ENCODE results near the gene SPTB. TPM values are rescaled to one million over a fixed set of nuclear protein-coding genes. Genes with fewer than 3 reads are reported as not detected.

Gene SPTB
- total RNA-seq: 1 to 10 TPM in 4 of 8 experiments, under 1 TPM in 4; 0.25 to 9.4 (median 0.84) TPM

DNA sequence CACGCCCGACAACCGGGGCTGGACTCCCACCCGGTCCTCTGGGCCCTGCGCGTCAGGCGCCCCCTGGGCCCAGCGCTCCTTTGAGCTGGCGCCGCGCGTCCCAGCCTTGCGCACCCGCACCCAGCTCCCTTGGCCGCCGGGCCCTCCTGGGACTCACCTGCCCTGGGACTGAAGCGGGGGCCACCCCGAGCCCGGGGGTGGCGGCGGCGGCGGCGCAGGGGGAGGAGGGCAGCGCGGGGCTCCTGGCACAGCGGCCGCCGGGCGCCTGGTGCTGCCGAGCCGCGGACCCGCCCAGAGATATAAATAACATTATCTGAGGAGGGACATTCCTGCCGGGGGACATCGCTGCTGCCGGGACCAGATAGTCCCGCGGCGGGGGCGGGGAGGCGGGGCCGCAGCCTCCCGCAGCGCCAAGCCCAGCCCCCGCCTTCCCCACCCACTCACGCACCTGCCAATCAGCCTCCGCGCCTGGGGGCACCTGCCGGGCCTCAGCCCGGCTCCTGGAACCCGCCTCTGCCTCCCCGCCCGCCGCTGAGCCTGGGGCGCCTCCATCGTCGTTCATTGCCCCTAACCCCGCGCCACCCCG is at the start of gene SPTB:
Gene SPTB (minus strand): TSS at position 273 of the 586 bp plus-strand sequence. CDS start 56,813 bp downstream, outside the sequence.
- peak; percentile 47 to 89 (median 82) for ATAC-seq (replicated peaks in 6 of 8)
- H3K27ac ChIP-seq: no peak within 1 kb of the TSS
- no CpG with 5 or more reads among the region's 61 CpGs for WGBS, 10 experiments
- peaks cover 0 to 7% of the 10 kb centered on the region in 2 donors for H3K4me1 ChIP-seq (replicated peaks in 1 of 2)
- in situ Hi-C loops (cut with MboI; ENCODE audit: low pct_unique_long_range_greater_than_20kb in 2 of 9, low sequenced_read_pairs in 9 of 9, unreplicated experiment in 9 of 9): loop anchor here in 2 of 9 experiments (25.0 kb wide), 3 partner anchors 192 to 342 kb away; partner anchors contain the start of genes HSPA2 (in 1 of the 2) and PPP1R36 (in 1 of the 2)
- H3K4me3 ChIP-seq: peak within 1 kb of the TSS; percentile 32 to 60 (median 54)

DNA sequence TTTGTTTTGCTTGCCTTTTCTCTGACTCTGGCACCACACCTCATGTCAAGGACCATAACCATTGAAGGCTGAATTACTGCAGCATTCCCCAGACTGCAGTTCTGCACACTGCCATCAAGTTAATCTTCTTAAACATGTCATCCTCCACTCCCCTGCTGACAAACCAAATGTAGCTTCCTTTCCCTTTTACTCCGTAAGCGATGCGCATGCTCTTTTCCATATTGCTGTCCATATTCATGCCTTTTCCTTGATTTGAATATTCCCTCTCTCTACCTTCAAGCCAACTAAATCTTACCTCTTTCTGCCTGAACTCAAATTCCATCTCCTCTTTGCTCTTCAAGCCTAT is 49.3 kb upstream of the SPTB start:
- peak in 4 of 8 experiments; percentile 39 to 91 (median 82) for ATAC-seq (replicated peaks in 6 of 8)
- Histone ChIP-seq H3K27ac (no peak overlapping the region), H3K4me3 (no peak overlapping the region), H3K4me1 (replicated peaks in 1 of 2) (no peaks in the 10 kb centered on the region)
- 8 to 100% (median 74%) methylated on average over 3 of the region's 3 CpGs; no CpG with 5 or more reads in 1 of the 10 experiments for WGBS, 10 experiments
- in situ Hi-C loops (cut with MboI; ENCODE audit: low pct_unique_long_range_greater_than_20kb in 2 of 9, low sequenced_read_pairs in 9 of 9, unreplicated experiment in 9 of 9): no loop called here

- no peak for ATAC-seq (replicated peaks in 6 of 8)
- WGBS, 10 experiments: 78 to 98% (median 87%) methylated on average over 1 to 7 of the region's 7 CpGs
- Histone ChIP-seq H3K27ac (no peak overlapping the region), H3K4me3 (no peak overlapping the region), H3K4me1 (replicated peaks in 1 of 2) (no peaks in the 10 kb centered on the region)
- in situ Hi-C loops (cut with MboI; ENCODE audit: low pct_unique_long_range_greater_than_20kb in 2 of 9, low sequenced_read_pairs in 9 of 9, unreplicated experiment in 9 of 9): no loop called here
These were observed 48.7 kb upstream of the SPTB start for GRCh38 chr14:64928239-64929013.

DNA sequence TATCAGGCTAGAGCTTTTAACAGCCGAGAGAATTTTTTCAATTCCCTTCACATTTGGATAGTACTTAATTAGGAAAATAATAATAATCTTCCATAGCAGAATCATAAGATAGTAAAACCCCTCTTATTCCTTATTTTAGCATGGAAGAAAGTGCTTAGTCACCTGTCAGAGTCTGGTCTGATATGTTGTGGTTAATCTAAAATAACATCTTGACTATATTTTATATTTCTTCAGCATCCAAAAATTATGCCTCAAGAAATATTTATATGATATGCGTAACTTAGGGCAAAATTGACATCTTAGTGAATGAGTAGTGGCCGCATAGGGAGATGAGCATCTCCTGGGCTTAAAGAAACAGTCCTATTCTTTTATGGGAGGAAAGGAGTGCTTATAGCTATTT is 47.3 kb upstream of the SPTB start:
- H3K27ac ChIP-seq: no peak overlapping the region
- H3K4me1 ChIP-seq (replicated peaks in 1 of 2): no peaks in the 10 kb centered on the region
- no peak overlapping the region for H3K4me3 ChIP-seq
- in situ Hi-C loops (cut with MboI; ENCODE audit: low pct_unique_long_range_greater_than_20kb in 2 of 9, low sequenced_read_pairs in 9 of 9, unreplicated experiment in 9 of 9): no loop called here
- WGBS, 10 experiments: 60 to 100% (median 88%) methylated on average over 1 to 3 of the region's 3 CpGs
- ATAC-seq (replicated peaks in 6 of 8): no peak

- Histone ChIP-seq H3K4me3 (no peak overlapping the region), H3K4me1 (replicated peaks in 1 of 2) (no peaks in the 10 kb centered on the region), H3K27ac (no peak overlapping the region)
- in situ Hi-C loops (cut with MboI; ENCODE audit: low pct_unique_long_range_greater_than_20kb in 2 of 9, low sequenced_read_pairs in 9 of 9, unreplicated experiment in 9 of 9): no loop called here
- no peak for ATAC-seq (replicated peaks in 6 of 8)
- WGBS, 10 experiments: 55 to 100% (median 89%) methylated on average over 1 to 4 of the region's 4 CpGs; no CpG with 5 or more reads in 1 of the 10 experiments
These were observed 46.8 kb upstream of the SPTB start for GRCh38 chr14:64926398-64926995.

- WGBS, 10 experiments: 71 to 100% (median 98%) methylated on average over 1 to 3 of the region's 3 CpGs; no CpG with 5 or more reads in 2 of the 10 experiments
- no peak for ATAC-seq (replicated peaks in 6 of 8)
- in situ Hi-C loops (cut with MboI; ENCODE audit: low pct_unique_long_range_greater_than_20kb in 2 of 9, low sequenced_read_pairs in 9 of 9, unreplicated experiment in 9 of 9): no loop called here
- H3K27ac ChIP-seq: no peak overlapping the region
- H3K4me3 ChIP-seq: no peak overlapping the region
- no peaks in the 10 kb centered on the region for H3K4me1 ChIP-seq (replicated peaks in 1 of 2)
These were observed 43.3 kb upstream of the SPTB start for GRCh38 chr14:64923015-64923414.

- ATAC-seq (replicated peaks in 6 of 8): no peak
- Histone ChIP-seq H3K4me3 (no peak overlapping the region), H3K4me1 (replicated peaks in 1 of 2) (peaks cover 0 to 3% of the 10 kb centered on the region in 2 donors), H3K27ac (no peak overlapping the region)
- WGBS, 10 experiments: 25 to 100% (median 80%) methylated on average over 1 to 2 of the region's 2 CpGs; no CpG with 5 or more reads in 1 of the 10 experiments
- in situ Hi-C loops (cut with MboI; ENCODE audit: low pct_unique_long_range_greater_than_20kb in 2 of 9, low sequenced_read_pairs in 9 of 9, unreplicated experiment in 9 of 9): no loop called here
These were observed 40.8 kb upstream of the SPTB start for GRCh38 chr14:64920465-64920864.

DNA sequence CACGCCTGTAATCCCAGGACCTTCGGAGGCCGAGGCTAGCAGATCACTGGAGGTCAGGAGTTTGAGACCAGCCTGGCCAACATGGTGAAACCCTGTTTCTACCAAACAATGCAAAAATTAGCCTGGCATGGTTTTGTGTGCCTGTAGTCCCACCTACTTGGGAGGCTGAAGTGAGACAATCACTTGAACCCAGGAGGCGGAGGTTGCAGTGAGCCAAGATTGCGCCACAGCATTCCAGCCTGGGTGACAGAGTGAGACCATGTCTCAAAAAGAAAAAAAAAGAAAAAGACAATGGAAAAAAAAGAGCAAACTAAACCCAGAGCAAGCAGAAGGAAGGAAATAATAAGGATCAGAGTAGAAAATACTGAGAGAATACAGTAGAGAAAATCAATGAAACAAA is 39.9 kb upstream of the SPTB start:
- H3K27ac ChIP-seq: no peak overlapping the region
- 79 to 97% (median 92%) methylated on average over 2 to 5 of the region's 5 CpGs for WGBS, 10 experiments
- no peak for ATAC-seq (replicated peaks in 6 of 8)
- H3K4me3 ChIP-seq: no peak overlapping the region
- in situ Hi-C loops (cut with MboI; ENCODE audit: low pct_unique_long_range_greater_than_20kb in 2 of 9, low sequenced_read_pairs in 9 of 9, unreplicated experiment in 9 of 9): no loop called here
- H3K4me1 ChIP-seq (replicated peaks in 1 of 2): peaks cover 4 to 8% of the 10 kb centered on the region in 2 donors

DNA sequence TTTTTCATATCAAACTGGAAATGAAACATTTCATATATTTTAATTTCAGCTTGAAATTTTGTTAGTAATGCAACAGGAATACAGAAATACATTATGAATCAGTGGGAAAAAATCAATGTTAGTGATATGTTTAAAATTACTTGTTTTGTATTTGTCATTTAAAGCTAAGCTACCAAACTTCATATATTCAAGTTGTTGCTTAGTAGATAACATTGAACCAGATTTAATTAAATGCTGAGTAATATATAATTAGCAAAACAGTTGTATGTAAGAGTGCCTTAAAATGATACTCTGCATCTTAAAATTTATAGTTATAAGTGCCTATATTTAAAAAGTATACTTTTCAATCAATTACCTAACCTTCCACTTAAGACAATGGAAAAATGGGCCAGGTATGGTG is 39.5 kb upstream of the SPTB start:
- no peak for ATAC-seq (replicated peaks in 6 of 8)
- no peak overlapping the region for H3K4me3 ChIP-seq
- peaks cover 4 to 8% of the 10 kb centered on the region in 2 donors for H3K4me1 ChIP-seq (replicated peaks in 1 of 2)
- in situ Hi-C loops (cut with MboI; ENCODE audit: low pct_unique_long_range_greater_than_20kb in 2 of 9, low sequenced_read_pairs in 9 of 9, unreplicated experiment in 9 of 9): no loop called here
- H3K27ac ChIP-seq: no peak overlapping the region

DNA sequence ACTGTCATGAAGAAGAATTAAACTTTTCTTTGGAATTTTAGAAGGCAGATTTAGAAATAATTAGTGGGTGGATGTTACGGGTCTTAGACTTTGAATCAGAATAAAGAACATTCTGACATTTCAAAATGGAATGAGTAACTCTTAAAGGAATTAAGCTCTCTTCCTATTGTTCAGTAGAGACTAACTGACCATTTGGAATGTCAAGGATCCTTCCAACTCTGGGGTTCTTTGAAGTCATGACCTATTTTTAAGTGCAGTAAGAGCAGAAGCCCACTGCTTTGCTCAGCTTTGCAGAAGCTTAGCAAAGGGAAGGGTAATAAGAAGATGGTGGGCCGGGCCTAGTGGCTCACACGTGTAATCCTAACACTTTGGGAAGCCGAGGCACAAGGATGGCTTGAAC is 38.5 kb upstream of the SPTB start:
- in situ Hi-C loops (cut with MboI; ENCODE audit: low pct_unique_long_range_greater_than_20kb in 2 of 9, low sequenced_read_pairs in 9 of 9, unreplicated experiment in 9 of 9): no loop called here
- H3K4me3 ChIP-seq: no peak overlapping the region
- peaks cover 4 to 8% of the 10 kb centered on the region in 2 donors for H3K4me1 ChIP-seq (replicated peaks in 1 of 2)
- WGBS, 10 experiments: 64 to 100% (median 90%) methylated on average over 1 to 4 of the region's 4 CpGs
- ATAC-seq (replicated peaks in 6 of 8): no peak
- H3K27ac ChIP-seq: no peak overlapping the region

- H3K4me1 ChIP-seq (replicated peaks in 1 of 2): peaks cover 4 to 8% of the 10 kb centered on the region in 2 donors
- no peak for ATAC-seq (replicated peaks in 6 of 8)
- H3K27ac ChIP-seq: no peak overlapping the region
- WGBS, 10 experiments: 100% methylated on average over 1 to 2 of the region's 2 CpGs; no CpG with 5 or more reads in 2 of the 10 experiments
- H3K4me3 ChIP-seq: no peak overlapping the region
- in situ Hi-C loops (cut with MboI; ENCODE audit: low pct_unique_long_range_greater_than_20kb in 2 of 9, low sequenced_read_pairs in 9 of 9, unreplicated experiment in 9 of 9): no loop called here
These were observed 36.1 kb upstream of the SPTB start for GRCh38 chr14:64915797-64916196.

DNA sequence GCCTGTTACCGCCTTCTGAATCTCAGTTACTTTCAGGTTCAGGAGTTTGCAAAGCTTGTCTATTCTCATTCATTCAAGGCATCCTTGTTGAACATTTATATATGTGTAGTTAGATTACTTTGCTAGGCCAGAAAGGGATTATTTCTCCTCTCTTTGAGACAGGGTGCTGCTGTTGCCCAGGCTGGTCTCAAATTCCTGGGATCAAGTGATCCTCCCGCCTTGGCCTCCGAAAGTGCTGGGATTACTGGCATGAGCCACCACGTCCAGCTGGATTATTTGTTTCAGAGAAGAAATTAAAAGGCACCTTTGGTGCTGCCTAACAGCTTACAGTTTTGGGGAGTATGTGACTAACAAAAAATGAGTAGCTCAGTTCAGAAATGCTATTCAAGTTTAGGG is 35.3 kb upstream of the SPTB start:
- in situ Hi-C loops (cut with MboI; ENCODE audit: low pct_unique_long_range_greater_than_20kb in 2 of 9, low sequenced_read_pairs in 9 of 9, unreplicated experiment in 9 of 9): no loop called here
- WGBS, 10 experiments: 0 to 40% (median 20%) methylated on average over 1 to 4 of the region's 4 CpGs; no CpG with 5 or more reads in 2 of the 10 experiments
- H3K4me3 ChIP-seq: peak overlapping the region; percentile 93 to 100 (median 94)
- H3K4me1 ChIP-seq (replicated peaks in 1 of 2): peaks cover 4 to 8% of the 10 kb centered on the region in 2 donors
- ATAC-seq (replicated peaks in 6 of 8): no peak
- H3K27ac ChIP-seq: peak overlapping the region; percentile 91 to 96
